Neural progenitor cell (in vitro differentiated cells): Measurements from ENCODE around the gene STIM1. TPM values are rescaled to one million over a fixed set of nuclear protein-coding genes. Genes with fewer than 3 reads are reported as not detected.

Source experiments
- DNase-seq: peaks from one replicate; pipeline ENCODE4 v3.0.0-alpha.2; 2016; ENCODE audit warnings: low spot score
- H2AFZ ChIP-seq: fragments of 200-600 bp; sonication (generic); replicated peaks from 2 replicates; pipeline ENCODE4 v1.6.1; 2016; ENCODE audit warnings: antibody characterized with exemption
- H3F3A ChIP-seq: fragments of 200-600 bp; sonication (generic); 2 replicates; pipeline ENCODE4 v1.6.1; 2016; ENCODE audit warnings: antibody characterized with exemption, low read depth
- H3K27ac ChIP-seq: fragments of 200-600 bp; sonication (generic); 2 replicates; pipeline ENCODE4 v1.5.1; 2016; ENCODE audit warnings: mild to moderate bottlenecking
- H3K27me3 ChIP-seq: fragments of 200-600 bp; sonication (generic); 2 replicates; pipeline ENCODE4 v1.6.1; 2016; ENCODE audit warnings: mild to moderate bottlenecking, moderate library complexity
- H3K36me3 ChIP-seq: fragments of 200-600 bp; sonication (generic); 2 replicates; pipeline ENCODE4 v1.5.1; 2016
- H3K4me1 ChIP-seq: fragments of 200-600 bp; sonication (generic); 2 replicates; pipeline ENCODE4 v1.6.1; 2016; ENCODE audit warnings: mixed run types
- H3K4me2 ChIP-seq: fragments of 200-600 bp; sonication (generic); 2 replicates; pipeline ENCODE4 v1.6.1; 2016
- H3K4me3 ChIP-seq: fragments of 200-600 bp; sonication (generic); 2 replicates; pipeline ENCODE4 v1.5.1; 2016
- H3K79me2 ChIP-seq: fragments of 200-600 bp; sonication (generic); 2 replicates; pipeline ENCODE4 v1.6.1; 2016; ENCODE audit warnings: low read depth
- H3K9ac ChIP-seq: fragments of 200-600 bp; sonication (generic); 2 replicates; pipeline ENCODE4 v1.6.1; 2016
- H3K9me3 ChIP-seq: fragments of 200-600 bp; sonication (generic); 2 replicates; pipeline ENCODE4 v1.5.1; 2016; ENCODE audit warnings: low read depth
- H4K20me1 ChIP-seq: fragments of 200-600 bp; sonication (generic); 2 replicates; pipeline ENCODE4 v1.6.1; 2016; ENCODE audit warnings: low read depth
- H3K27ac Mint-ChIP-seq: 3 replicates; pipeline ENCODE4 v1.8.0; 2021; ENCODE audit warnings: mixed read lengths
- H3K27me3 Mint-ChIP-seq: 2 replicates; pipeline ENCODE4 v1.8.0; 2022; ENCODE audit warnings: low read depth, mild to moderate bottlenecking, inconsistent platforms, moderate library complexity, mixed read lengths; ENCODE audit not compliant: insufficient read depth
- H3K36me3 Mint-ChIP-seq: 3 replicates; pipeline ENCODE4 v1.8.0; 2021; ENCODE audit warnings: mixed read lengths
- H3K4me1 Mint-ChIP-seq: 3 replicates; pipeline ENCODE4 v1.8.0; 2021; ENCODE audit warnings: mixed read lengths
- H3K4me3 Mint-ChIP-seq: 3 replicates; pipeline ENCODE4 v1.8.0; 2021; ENCODE audit warnings: mild to moderate bottlenecking, moderate library complexity, mixed read lengths
- H3K9me3 Mint-ChIP-seq: 3 replicates; pipeline ENCODE4 v1.8.0; 2020; ENCODE audit warnings: mixed read lengths
- EZH2 ChIP-seq: fragments of 200-600 bp; sonication (generic); IDR thresholded peaks from 2 replicates; pipeline ENCODE4 v1.6.1; 2017; ENCODE audit warnings: antibody characterized with exemption, mild to moderate bottlenecking, moderate library complexity
- EZH2phosphoT487 ChIP-seq: fragments of 200-600 bp; sonication (generic); IDR thresholded peaks from 2 replicates; pipeline ENCODE4 v1.6.1; 2017; ENCODE audit warnings: antibody characterized with exemption
- total RNA-seq: library from RNA; depleted of rRNA; stranded (reverse); fragments of >200 nt; gene quantifications from 2 replicates; pipeline ENCODE4 v1.2.3, GENCODE V29; 2015; ENCODE audit warnings: low replicate concordance
- TF ChIP-seq, protein P1 (sequence below): fragments of 200-600 bp; sonication (generic); IDR thresholded peaks from 2 replicates; pipeline ENCODE4 v1.5.1; 2017; ENCODE audit warnings: antibody characterized with exemption, mild to moderate bottlenecking

The STIM1 gene
- total RNA-seq, 1 donor from 2014 or later, result 18.9 TPM

DNA sequence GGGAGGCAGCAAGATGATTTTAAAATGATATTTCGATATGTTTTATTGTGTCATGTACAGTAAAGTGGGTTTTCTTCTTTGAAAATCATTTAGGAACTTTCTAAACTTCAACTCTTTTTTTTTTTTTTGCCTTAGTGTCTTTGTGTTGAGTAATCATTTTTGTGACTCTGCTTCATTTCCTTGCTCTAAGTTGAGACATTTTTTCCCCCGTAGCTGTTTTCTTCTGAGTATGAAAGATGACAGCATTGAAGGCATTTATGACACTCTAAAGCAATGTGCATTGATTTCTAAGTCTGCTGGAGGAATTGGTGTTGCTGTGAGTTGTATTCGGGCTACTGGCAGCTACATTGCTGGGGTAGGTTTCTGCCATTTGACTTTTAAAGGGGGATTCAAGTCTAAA is 262.6 kb downstream of the STIM1 start:
- peaks cover 1% of the 10 kb centered on the region for H3K4me1 Mint-ChIP-seq
- no peak overlapping the region for H2AFZ ChIP-seq
- H3K4me2 ChIP-seq, result no peak overlapping the region

DNA sequence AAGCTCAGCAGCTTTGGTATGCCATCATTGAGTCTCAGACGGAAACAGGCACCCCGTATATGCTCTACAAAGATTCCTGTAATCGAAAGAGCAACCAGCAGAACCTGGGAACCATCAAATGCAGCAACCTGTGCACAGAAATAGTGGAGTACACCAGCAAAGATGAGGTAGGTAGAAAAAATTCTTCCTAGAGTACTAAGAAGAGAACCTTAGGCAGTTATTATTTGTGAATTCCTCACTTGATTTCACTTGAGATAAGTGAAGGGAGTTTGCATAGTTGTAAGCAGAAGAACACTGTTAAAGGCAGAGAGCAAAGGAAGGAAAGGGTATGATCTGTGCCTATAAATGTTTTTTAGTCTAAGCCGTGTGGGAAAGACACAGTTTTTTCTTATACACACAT is 267.8 kb downstream of the STIM1 start:
- Mint-ChIP-seq H3K4me3 (no peak overlapping the region), H3K36me3 (peaks cover 46% of the 10 kb centered on the region), H3K9me3 (no peaks in the 10 kb centered on the region), H3K4me1 (peaks cover 10% of the 10 kb centered on the region), H3K27me3 (no peaks in the 10 kb centered on the region), H3K27ac (no peak overlapping the region)
- TF ChIP-seq, protein P1, sequence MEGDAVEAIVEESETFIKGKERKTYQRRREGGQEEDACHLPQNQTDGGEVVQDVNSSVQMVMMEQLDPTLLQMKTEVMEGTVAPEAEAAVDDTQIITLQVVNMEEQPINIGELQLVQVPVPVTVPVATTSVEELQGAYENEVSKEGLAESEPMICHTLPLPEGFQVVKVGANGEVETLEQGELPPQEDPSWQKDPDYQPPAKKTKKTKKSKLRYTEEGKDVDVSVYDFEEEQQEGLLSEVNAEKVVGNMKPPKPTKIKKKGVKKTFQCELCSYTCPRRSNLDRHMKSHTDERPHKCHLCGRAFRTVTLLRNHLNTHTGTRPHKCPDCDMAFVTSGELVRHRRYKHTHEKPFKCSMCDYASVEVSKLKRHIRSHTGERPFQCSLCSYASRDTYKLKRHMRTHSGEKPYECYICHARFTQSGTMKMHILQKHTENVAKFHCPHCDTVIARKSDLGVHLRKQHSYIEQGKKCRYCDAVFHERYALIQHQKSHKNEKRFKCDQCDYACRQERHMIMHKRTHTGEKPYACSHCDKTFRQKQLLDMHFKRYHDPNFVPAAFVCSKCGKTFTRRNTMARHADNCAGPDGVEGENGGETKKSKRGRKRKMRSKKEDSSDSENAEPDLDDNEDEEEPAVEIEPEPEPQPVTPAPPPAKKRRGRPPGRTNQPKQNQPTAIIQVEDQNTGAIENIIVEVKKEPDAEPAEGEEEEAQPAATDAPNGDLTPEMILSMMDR, result no peak
- TF ChIP-seq EZH2phosphoT487 (no peak), EZH2 (no peak)
- Histone ChIP-seq H3F3A (no peaks in the 10 kb centered on the region), H3K9ac (no peak overlapping the region), H3K79me2 (no peaks in the 10 kb centered on the region), H3K4me3 (no peak overlapping the region), H3K4me2 (no peak overlapping the region), H2AFZ (no peak overlapping the region), H3K9me3 (no peaks in the 10 kb centered on the region), H3K4me1 (no peaks in the 10 kb centered on the region), H3K27me3 (no peaks in the 10 kb centered on the region), H4K20me1 (no peaks in the 10 kb centered on the region), H3K27ac (no peak overlapping the region), H3K36me3 (peaks cover 35% of the 10 kb centered on the region)
- no peak for DNase-seq

More for the DNA sequence above, 262.6 kb downstream of the STIM1 start:
- no peaks in the 10 kb centered on the region for H3K4me1 ChIP-seq
- no peak for TF ChIP-seq EZH2
- TF ChIP-seq, protein P1, result no peak
- no peak for TF ChIP-seq EZH2phosphoT487
- H3F3A ChIP-seq, result no peaks in the 10 kb centered on the region
- no peak overlapping the region for H3K4me3 Mint-ChIP-seq
- H3K79me2 ChIP-seq, result no peaks in the 10 kb centered on the region
- H3K27me3 Mint-ChIP-seq, result no peaks in the 10 kb centered on the region
- no peak overlapping the region for H3K4me3 ChIP-seq
- peaks cover 39% of the 10 kb centered on the region for H3K36me3 Mint-ChIP-seq
- no peak overlapping the region for H3K27ac Mint-ChIP-seq
- peaks cover 19% of the 10 kb centered on the region for H3K36me3 ChIP-seq
- H3K9me3 ChIP-seq, result no peaks in the 10 kb centered on the region
- H3K9me3 Mint-ChIP-seq, result no peaks in the 10 kb centered on the region
- no peaks in the 10 kb centered on the region for H4K20me1 ChIP-seq
- no peaks in the 10 kb centered on the region for H3K27me3 ChIP-seq
- no peak for DNase-seq
- H3K27ac ChIP-seq, result no peak overlapping the region
- no peak overlapping the region for H3K9ac ChIP-seq

DNA sequence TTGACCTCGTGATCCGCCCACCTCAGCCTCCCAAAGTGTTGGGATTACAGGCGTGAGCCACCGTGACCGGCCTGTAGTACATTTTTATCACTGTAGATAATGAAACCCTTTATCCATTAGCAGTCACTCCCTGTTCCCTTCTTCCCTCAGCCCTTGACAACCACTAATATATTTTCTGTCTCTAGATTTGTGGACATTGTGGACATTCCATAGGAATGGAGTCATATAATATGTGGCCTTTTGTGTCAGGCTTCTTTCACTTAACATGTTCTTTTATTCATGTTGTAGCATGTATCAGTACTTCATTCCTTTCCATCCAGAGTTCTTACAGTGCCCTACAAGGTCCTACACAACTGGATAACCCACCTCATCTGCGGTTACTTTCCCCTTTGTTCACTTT is 269.7 kb downstream of the STIM1 start:
- peaks cover 35% of the 10 kb centered on the region for H3K36me3 ChIP-seq
- H3K79me2 ChIP-seq, result no peaks in the 10 kb centered on the region
- no peaks in the 10 kb centered on the region for H3F3A ChIP-seq
- H2AFZ ChIP-seq, result no peak overlapping the region
- peaks cover 41% of the 10 kb centered on the region for H3K36me3 Mint-ChIP-seq
- no peak overlapping the region for H3K4me3 ChIP-seq
- no peak overlapping the region for H3K27ac ChIP-seq
- peaks cover 10% of the 10 kb centered on the region for H3K4me1 Mint-ChIP-seq
- H3K27me3 Mint-ChIP-seq, result no peaks in the 10 kb centered on the region
- H3K4me2 ChIP-seq, result no peak overlapping the region
- H4K20me1 ChIP-seq, result no peaks in the 10 kb centered on the region
- no peak for DNase-seq
- H3K27me3 ChIP-seq, result no peaks in the 10 kb centered on the region
- H3K4me1 ChIP-seq, result no peaks in the 10 kb centered on the region
- no peaks in the 10 kb centered on the region for H3K9me3 Mint-ChIP-seq
- no peaks in the 10 kb centered on the region for H3K9me3 ChIP-seq
- TF ChIP-seq EZH2 (no peak), EZH2phosphoT487 (no peak)
- TF ChIP-seq, protein P1, result no peak
- no peak overlapping the region for H3K4me3 Mint-ChIP-seq
- no peak overlapping the region for H3K27ac Mint-ChIP-seq
- H3K9ac ChIP-seq, result no peak overlapping the region
